H1 (cell line): ENCODE measurements around the gene CCDC197. TPM values are rescaled to one million over a fixed set of nuclear protein-coding genes. Genes with fewer than 3 reads are reported as not detected.

ENCODE experiments used
- CTCF ChIA-PET: fragments of 300-600 bp; sonication (Branson Sonifier 250); formaldehyde crosslinking; loops from one replicate; lab custom pipeline; 2021; ENCODE audit not compliant: partially characterized antibody; lab: Charles Lee
- POLR2A ChIA-PET: fragments of 300-600 bp; sonication (Branson Sonifier 250); formaldehyde crosslinking; loops from one replicate; lab custom pipeline; 2021; ENCODE audit warnings: inconsistent platforms; ENCODE audit not compliant: partially characterized antibody; lab: Charles Lee
- DNase-seq, 2 experiments: peaks; one replicate each; pipeline versions ENCODE4 v3.0.0 to v3.0.0-alpha.2; 2010 to 2022; ENCODE audit warnings: low spot score in 2 of 2, low read depth in 1 of 2, mixed read lengths in 1 of 2
- FAIRE-seq: peaks from 2 replicates; lab custom pipeline; 2011; peaks lifted over from hg19 to GRCh38; lab: Jason Lieb, UNC
- H2AFZ ChIP-seq: 2 replicates; pipeline ENCODE4 v1.8.1; 2012; ENCODE audit warnings: low read length, inconsistent platforms
- H2AK5ac ChIP-seq: 2 replicates; pipeline ENCODE4 v1.6.1; 2013; ENCODE audit warnings: low read depth, low read length
- H2BK120ac ChIP-seq: replicated peaks from 2 replicates; pipeline ENCODE3; 2013; ENCODE audit warnings: low read depth, low read length, inconsistent platforms
- H2BK12ac ChIP-seq: 2 replicates; pipeline ENCODE4 v1.6.1; 2013; ENCODE audit warnings: low read depth, low read length
- H2BK15ac ChIP-seq: 2 replicates; pipeline ENCODE4 v1.6.1; 2013; ENCODE audit warnings: low read length
- H2BK20ac ChIP-seq: 2 replicates; pipeline ENCODE4 v1.6.1; 2013; ENCODE audit warnings: low read length
- H2BK5ac ChIP-seq: 2 replicates; pipeline ENCODE4 v1.6.1; 2013; ENCODE audit warnings: low read depth, low read length
- H3K14ac ChIP-seq: 2 replicates; pipeline ENCODE4 v1.6.1; 2013; ENCODE audit warnings: inconsistent platforms; ENCODE audit not compliant: insufficient read length
- H3K18ac ChIP-seq: 2 replicates; pipeline ENCODE4 v1.6.1; 2013; ENCODE audit warnings: low read length; ENCODE audit errors: extremely low read depth
- H3K23ac ChIP-seq: 2 replicates; pipeline ENCODE4 v1.6.1; 2013; ENCODE audit warnings: inconsistent platforms; ENCODE audit not compliant: insufficient read length
- H3K23me2 ChIP-seq: 2 replicates; pipeline ENCODE4 v1.6.1; 2013; ENCODE audit warnings: low read depth, low read length
- H3K27ac ChIP-seq: 2 replicates; pipeline ENCODE4 v1.6.1; 2011; ENCODE audit warnings: low read depth, low read length, inconsistent platforms
- H3K27me3 ChIP-seq, 4 experiments: replicated peaks in 1 of 4; 1 replicate in 1 of 4; 2 replicates in 3 of 4; pipeline versions ENCODE4 v1.6.1 to v1.8.1; 2011 to 2013; ENCODE audit warnings: low read length in 3 of 4, mild to moderate bottlenecking in 3 of 4, inconsistent platforms in 2 of 4, mixed read lengths in 2 of 4, moderate library complexity in 1 of 4; ENCODE audit not compliant: control insufficient read depth in 3 of 4, insufficient read depth in 3 of 4; ENCODE audit errors: extremely low read depth in 1 of 4
- H3K36me3 ChIP-seq, 4 experiments: 2 replicates each; pipeline versions ENCODE4 v1.6.1 to v1.8.1; 2011 to 2013; ENCODE audit warnings: mild to moderate bottlenecking in 4 of 4, low read length in 3 of 4, moderate library complexity in 2 of 4, control low read depth in 1 of 4, inconsistent platforms in 1 of 4; ENCODE audit not compliant: insufficient read depth in 4 of 4, control insufficient read depth in 2 of 4
- H3K4ac ChIP-seq: replicated peaks from 2 replicates; pipeline ENCODE3; 2013; ENCODE audit warnings: low read length, low read depth, mixed read lengths, inconsistent platforms; ENCODE audit not compliant: insufficient read length
- H3K4me1 ChIP-seq, 4 experiments: replicated peaks in 1 of 4; 1 replicate in 1 of 4; 2 replicates in 3 of 4; pipeline versions ENCODE4 v1.6.1 to v1.8.1; 2011 to 2013; ENCODE audit warnings: low read length in 3 of 4, inconsistent platforms in 2 of 4, mixed read lengths in 1 of 4; ENCODE audit not compliant: insufficient read depth in 4 of 4, control insufficient read depth in 3 of 4
- H3K4me2 ChIP-seq, 2 experiments: 2 replicates each; pipeline versions ENCODE4 v1.6.1 to v1.8.1; 2011 to 2013; ENCODE audit warnings: low read depth in 2 of 2, low read length in 2 of 2, control low read depth in 1 of 2, inconsistent platforms in 1 of 2, mild to moderate bottlenecking in 1 of 2; ENCODE audit not compliant: insufficient read depth in 1 of 2
- H3K4me3 ChIP-seq, 4 experiments: fragments of 200-600, 300-600 bp in 1 of 4; sonication (generic), shearing (Covaris generic), sonication (Bioruptor Twin) in 1 of 4; 2 replicates each; pipeline versions ENCODE4 v1.5.1 to v1.8.1; 2011 to 2016; ENCODE audit warnings: low read length in 4 of 4, low read depth in 3 of 4, control low read depth in 2 of 4, inconsistent platforms in 2 of 4, mild to moderate bottlenecking in 2 of 4, mixed read lengths in 1 of 4, moderate library complexity in 1 of 4; ENCODE audit not compliant: insufficient read depth in 2 of 4; ENCODE audit errors: extremely low read depth in 1 of 4
- H3K56ac ChIP-seq: replicated peaks from 2 replicates; pipeline ENCODE3; 2013; ENCODE audit warnings: low read depth, mild to moderate bottlenecking, mixed read lengths, low read length, inconsistent platforms; ENCODE audit not compliant: insufficient read length
- H3K79me1 ChIP-seq: 2 replicates; pipeline ENCODE4 v1.6.1; 2013; ENCODE audit warnings: low read depth, low read length, control low read depth
- H3K79me2 ChIP-seq, 2 experiments: 2 replicates each; pipeline versions ENCODE4 v1.6.1 to v1.8.1; 2012 to 2013; ENCODE audit warnings: low read length in 2 of 2, mild to moderate bottlenecking in 2 of 2, inconsistent platforms in 1 of 2; ENCODE audit not compliant: insufficient read depth in 2 of 2, control insufficient read depth in 1 of 2
- H3K9ac ChIP-seq, 4 experiments: replicated peaks in 1 of 4; 1 replicate in 1 of 4; 2 replicates in 3 of 4; pipeline versions ENCODE4 v1.6.1 to v1.8.1; 2011 to 2013; ENCODE audit warnings: low read depth in 3 of 4, low read length in 3 of 4, control low read depth in 2 of 4, mild to moderate bottlenecking in 2 of 4, moderate library complexity in 2 of 4, inconsistent platforms in 1 of 4; ENCODE audit errors: extremely low read depth in 1 of 4
- H3K9me3 ChIP-seq, 2 experiments: 2 replicates each; pipeline versions ENCODE4 v1.6.1 to v1.8.1; 2012 to 2013; ENCODE audit warnings: mild to moderate bottlenecking in 2 of 2, moderate library complexity in 2 of 2, control low read depth in 1 of 2, inconsistent platforms in 1 of 2, low read depth in 1 of 2, low read length in 1 of 2, mixed read lengths in 1 of 2; ENCODE audit not compliant: insufficient read depth in 2 of 2
- H4K20me1 ChIP-seq, 2 experiments: replicated peaks in 1 of 2; 2 replicates each; pipeline versions ENCODE3 to v1.8.1; 2011 to 2013; ENCODE audit warnings: inconsistent platforms in 2 of 2, low read length in 2 of 2, mild to moderate bottlenecking in 1 of 2; ENCODE audit not compliant: insufficient read depth in 2 of 2, control insufficient read depth in 1 of 2
- H4K5ac ChIP-seq: 2 replicates; pipeline ENCODE4 v1.6.1; 2013; ENCODE audit warnings: low read length, low read depth, mixed read lengths, inconsistent platforms; ENCODE audit not compliant: insufficient read length
- H4K8ac ChIP-seq: 2 replicates; pipeline ENCODE4 v1.8.0; 2013; ENCODE audit warnings: mild to moderate bottlenecking, moderate library complexity, low read length, inconsistent platforms; ENCODE audit not compliant: insufficient read depth; ENCODE audit errors: extremely low read depth
- H4K91ac ChIP-seq: replicated peaks from 2 replicates; pipeline ENCODE3; 2013; ENCODE audit warnings: low read length, mixed read lengths, inconsistent platforms; ENCODE audit not compliant: insufficient read length
- CTBP2 ChIP-seq: IDR thresholded peaks from 2 replicates; pipeline ENCODE4 v1.7.0; 2011; ENCODE audit warnings: borderline replicate concordance, mild to moderate bottlenecking, moderate library complexity, mixed read lengths, low read length; ENCODE audit not compliant: insufficient read depth, insufficient read length
- NRF1 ChIP-seq: IDR thresholded peaks from 2 replicates; pipeline ENCODE4 v1.6.1; 2011; ENCODE audit warnings: mild to moderate bottlenecking, low read depth, low read length, improper control_type of control experiment
- PHF8 ChIP-seq: fragments of 200-600 bp; sonication (generic); conservative IDR thresholded peaks from 2 replicates; pipeline ENCODE4 v1.7.1; 2012; ENCODE audit warnings: low read depth, mild to moderate bottlenecking, inconsistent platforms, low read length, moderate library complexity
- SAP30 ChIP-seq: fragments of 300-600 bp; sonication (generic); IDR thresholded peaks from 2 replicates; pipeline ENCODE4 v1.7.1; 2012; ENCODE audit warnings: low read length, moderate library complexity, mild to moderate bottlenecking, inconsistent platforms; ENCODE audit not compliant: insufficient read depth, insufficient replicate concordance
- SP4 ChIP-seq: IDR thresholded peaks from 2 replicates; pipeline ENCODE4 v1.6.1; 2012; ENCODE audit warnings: low read length, inconsistent platforms
- WGBS, 2 experiments: shearing (Covaris generic) in 1 of 2; methylation state at CpG; one replicate each; pipeline versions ENCODE4 v1.1.6 to v1.1.7; 2013 to 2015; ENCODE audit warnings: low lambda C conversion rate in 2 of 2, mixed read lengths in 2 of 2, inconsistent platforms in 1 of 2, low coverage in 1 of 2, missing lambda C conversion rate in 1 of 2; ENCODE audit not compliant: insufficient replicate concordance in 2 of 2, insufficient coverage in 1 of 2, insufficient read length in 1 of 2; ENCODE audit errors: extremely low coverage in 1 of 2, missing lambda C conversion rate in 1 of 2; 5-methylcytosine and 5-hydroxymethylcytosine counted together
- polyA plus RNA-seq, 7 experiments: library from polyadenylated mRNA; depleted of rRNA in 3 of 7; stranded (reverse) in 5 of 7; unstranded in 2 of 7; fragments of >200 nt in 5 of 7; fragments of 200-250 nt in 2 of 7; gene quantifications; 1 replicate in 5 of 7; 2 replicates in 1 of 7; 4 replicates in 1 of 7; pipeline versions ENCODE4 v1.2.1 to v1.2.3, GENCODE V29; 2011 to 2013; ENCODE audit warnings: missing spikeins in 2 of 7, mixed read lengths in 2 of 7
- total RNA-seq: library from RNA; stranded (reverse); fragmentation: NEBNext Ultra II Directional; extraction: Animal tissue kit (Norgen Biotek cat#: 25700); gene quantifications from 2 replicates; pipeline ENCODE4 v1.2.1, GENCODE V29; 2021

Gene CCDC197
- total and polyA plus RNA-seq, 2 of the 8 experiments (the other 6 are each of a cell fraction or from before 2014, with no cell fraction given), result not detected

- no peak overlapping the region for H2BK15ac ChIP-seq
- no peak overlapping the region for H3K18ac ChIP-seq
- H3K56ac ChIP-seq, result no peak overlapping the region
- no peak overlapping the region for H3K23ac ChIP-seq
- H2BK120ac ChIP-seq, result no peak overlapping the region
- no peak overlapping the region for H3K9ac ChIP-seq
- no peak overlapping the region for H3K27ac ChIP-seq
- no peak overlapping the region for H4K91ac ChIP-seq
- H4K8ac ChIP-seq, result no peak overlapping the region
- no peaks in the 10 kb centered on the region for H3K9me3 ChIP-seq
- FAIRE-seq (no peak), DNase-seq (no peak)
- no peaks in the 10 kb centered on the region for H3K79me1 ChIP-seq
- H3K4me2 ChIP-seq, result no peak overlapping the region
- H3K4me1 ChIP-seq, result no peaks in the 10 kb centered on the region
- H2BK20ac ChIP-seq, result no peak overlapping the region
- ChIA-PET POLR2A (no interaction called here), CTCF (interaction anchor here (1.0 to 8.0 kb wide), 5 partner anchors 19 to 39 kb away, joined by 3 to 37 read pairs (median 6); no protein-coding TSS in a partner anchor)
- no peak overlapping the region for H2AFZ ChIP-seq
- H4K5ac ChIP-seq, result no peak overlapping the region
- H3K36me3 ChIP-seq, result no peaks in the 10 kb centered on the region
- no peak overlapping the region for H3K4me3 ChIP-seq
- no peak overlapping the region for H2BK5ac ChIP-seq
- H3K79me2 ChIP-seq, result no peaks in the 10 kb centered on the region
- no peak overlapping the region for H2AK5ac ChIP-seq
- H3K27me3 ChIP-seq, result peaks cover 0 to 1% (median 0%) of the 10 kb centered on the region in 4 experiments; a peak in 1 of 7 replicates
- TF ChIP-seq SP4, result no peak
- TF ChIP-seq NRF1, result no peak
- no peak for TF ChIP-seq PHF8
- no peak for TF ChIP-seq CTBP2
- TF ChIP-seq SAP30, result no peak
- H2BK12ac ChIP-seq, result no peak overlapping the region
- WGBS, 2 experiments, result 87% methylated on average over 3 of the region's 3 CpGs; no CpG with 5 or more reads in 1 of the 2 experiments
- peaks cover 3% of the 10 kb centered on the region; the same call in 1 of the 2 replicates for H3K23me2 ChIP-seq
- no peaks in the 10 kb centered on the region for H4K20me1 ChIP-seq
- H3K4ac ChIP-seq, result no peak overlapping the region
- H3K14ac ChIP-seq, result no peak overlapping the region
Measured at GRCh38 chr14:93965287-93965821, 31.7 kb upstream of the CCDC197 start.
